Thyroid gland (tissue), 4 donors: ENCODE data around the gene FZD4.

ENCODE experiments used
- CTCF ChIP-seq, 6 experiments: fragments of 200-600 bp in 3 of 6; fragments of 450-650 bp in 3 of 6; sonication (generic) in 3 of 6; IDR thresholded peaks; one replicate each; pipeline ENCODE4 v1.5.1; 2016 to 2019; ENCODE audit warnings: antibody characterized with exemption in 6 of 6, mild to moderate bottlenecking in 2 of 6, inconsistent platforms in 1 of 6, moderate library complexity in 1 of 6
- POLR2A ChIP-seq, 2 donors: fragments of 450-650 bp; IDR thresholded peaks; one replicate each; pipeline ENCODE4 v1.6.1; 2017; ENCODE audit warnings: antibody characterized with exemption in 2 of 2, mild to moderate bottlenecking in 2 of 2, moderate library complexity in 1 of 2

- TF ChIP-seq CTCF (IDR thresholded peaks at IDR 0.05) (no peak), POLR2A (IDR thresholded peaks at IDR 0.05) (no peak)
Measured at GRCh38 chr11:86954269-86955110, 705 bp downstream of the FZD4 start.
